Hepatocyte (in vitro differentiated cells): ENCODE measurements around the gene SLC30A10.

Experiments used
- EZH2 ChIP-seq: fragments of 200-600 bp; sonication (generic); IDR thresholded peaks from 2 replicates; pipeline ENCODE4 v1.6.1; 2016; ENCODE audit warnings: antibody characterized with exemption, mild to moderate bottlenecking, borderline replicate concordance
- EZH2phosphoT487 ChIP-seq: fragments of 200-600 bp; sonication (generic); IDR thresholded peaks from one replicate; pipeline ENCODE4 v1.6.1; 2018; ENCODE audit warnings: antibody characterized with exemption, mild to moderate bottlenecking, low read depth, moderate library complexity; ENCODE audit not compliant: unreplicated experiment, severe bottlenecking
- TF ChIP-seq, protein P1 (sequence below): fragments of 200-600 bp; sonication (generic); IDR thresholded peaks from 2 replicates; pipeline ENCODE4 v1.5.1; 2016; ENCODE audit warnings: antibody characterized with exemption, mild to moderate bottlenecking; ENCODE audit not compliant: poor library complexity

DNA sequence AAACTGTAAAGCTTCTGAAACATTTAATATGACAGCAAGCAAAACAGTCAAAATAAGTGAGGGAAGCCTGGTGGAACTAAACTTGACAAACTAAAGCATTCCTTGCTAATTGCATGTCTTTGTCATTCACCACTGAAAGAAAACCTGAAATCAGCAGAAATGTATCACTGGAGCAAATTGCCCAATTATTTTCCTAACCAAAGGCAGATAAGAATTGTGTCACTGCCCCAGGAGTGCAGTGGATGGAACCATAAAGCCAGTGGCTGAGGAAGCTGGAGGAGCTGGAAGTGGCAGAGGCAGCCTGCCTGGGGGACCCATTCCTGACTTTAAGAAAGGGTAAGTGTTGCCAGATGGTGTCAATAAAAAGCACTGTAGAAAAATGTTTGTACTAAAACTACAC is 2.7 kb upstream of the SLC30A10 start:
- TF ChIP-seq, protein P1, sequence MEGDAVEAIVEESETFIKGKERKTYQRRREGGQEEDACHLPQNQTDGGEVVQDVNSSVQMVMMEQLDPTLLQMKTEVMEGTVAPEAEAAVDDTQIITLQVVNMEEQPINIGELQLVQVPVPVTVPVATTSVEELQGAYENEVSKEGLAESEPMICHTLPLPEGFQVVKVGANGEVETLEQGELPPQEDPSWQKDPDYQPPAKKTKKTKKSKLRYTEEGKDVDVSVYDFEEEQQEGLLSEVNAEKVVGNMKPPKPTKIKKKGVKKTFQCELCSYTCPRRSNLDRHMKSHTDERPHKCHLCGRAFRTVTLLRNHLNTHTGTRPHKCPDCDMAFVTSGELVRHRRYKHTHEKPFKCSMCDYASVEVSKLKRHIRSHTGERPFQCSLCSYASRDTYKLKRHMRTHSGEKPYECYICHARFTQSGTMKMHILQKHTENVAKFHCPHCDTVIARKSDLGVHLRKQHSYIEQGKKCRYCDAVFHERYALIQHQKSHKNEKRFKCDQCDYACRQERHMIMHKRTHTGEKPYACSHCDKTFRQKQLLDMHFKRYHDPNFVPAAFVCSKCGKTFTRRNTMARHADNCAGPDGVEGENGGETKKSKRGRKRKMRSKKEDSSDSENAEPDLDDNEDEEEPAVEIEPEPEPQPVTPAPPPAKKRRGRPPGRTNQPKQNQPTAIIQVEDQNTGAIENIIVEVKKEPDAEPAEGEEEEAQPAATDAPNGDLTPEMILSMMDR, result no peak
- TF ChIP-seq EZH2phosphoT487 (no peak), EZH2 (no peak)
